Keratinocyte (primary cell): ENCODE data around the gene ELF5.

Experiments
- EZH2 ChIP-seq: IDR thresholded peaks from one replicate; pipeline ENCODE4 v1.6.1; 2012; ENCODE audit warnings: inconsistent platforms, mild to moderate bottlenecking, low read length, moderate library complexity
- TF ChIP-seq, protein P1 (sequence below), 3 experiments: IDR thresholded peaks in 1 of 3; conservative IDR thresholded peaks in 1 of 3; optimal IDR thresholded peaks in 1 of 3; 2 replicates in 2 of 3; 3 replicates in 1 of 3; pipeline versions ENCODE3 to v1.5.1; 2011; ENCODE audit warnings: low read length in 3 of 3, mild to moderate bottlenecking in 3 of 3, moderate library complexity in 2 of 3, control low read depth in 1 of 3, inconsistent platforms in 1 of 3; ENCODE audit not compliant: insufficient read depth in 2 of 3; ENCODE audit errors: extremely low read depth in 1 of 3

DNA sequence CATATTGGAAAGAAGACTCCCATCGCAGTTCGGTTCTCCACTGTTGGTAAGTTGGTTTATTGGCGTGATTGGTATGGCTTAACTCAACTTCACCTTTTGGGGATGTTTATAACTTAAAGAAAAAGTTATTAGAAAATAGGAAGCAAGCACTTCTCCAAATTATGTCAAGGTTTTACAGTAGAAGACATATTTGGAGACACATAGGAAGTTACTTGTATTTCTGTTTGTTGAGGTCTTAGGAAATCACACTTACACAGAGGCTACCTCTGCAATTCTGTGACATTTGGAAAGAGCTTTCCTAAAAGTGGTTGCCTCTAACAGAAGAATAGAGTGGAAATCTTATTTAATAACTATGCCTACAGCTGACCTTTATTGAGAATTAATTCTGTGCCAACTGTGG lies 62.5 kb downstream of the ELF5 start:
- TF ChIP-seq, protein P1, sequence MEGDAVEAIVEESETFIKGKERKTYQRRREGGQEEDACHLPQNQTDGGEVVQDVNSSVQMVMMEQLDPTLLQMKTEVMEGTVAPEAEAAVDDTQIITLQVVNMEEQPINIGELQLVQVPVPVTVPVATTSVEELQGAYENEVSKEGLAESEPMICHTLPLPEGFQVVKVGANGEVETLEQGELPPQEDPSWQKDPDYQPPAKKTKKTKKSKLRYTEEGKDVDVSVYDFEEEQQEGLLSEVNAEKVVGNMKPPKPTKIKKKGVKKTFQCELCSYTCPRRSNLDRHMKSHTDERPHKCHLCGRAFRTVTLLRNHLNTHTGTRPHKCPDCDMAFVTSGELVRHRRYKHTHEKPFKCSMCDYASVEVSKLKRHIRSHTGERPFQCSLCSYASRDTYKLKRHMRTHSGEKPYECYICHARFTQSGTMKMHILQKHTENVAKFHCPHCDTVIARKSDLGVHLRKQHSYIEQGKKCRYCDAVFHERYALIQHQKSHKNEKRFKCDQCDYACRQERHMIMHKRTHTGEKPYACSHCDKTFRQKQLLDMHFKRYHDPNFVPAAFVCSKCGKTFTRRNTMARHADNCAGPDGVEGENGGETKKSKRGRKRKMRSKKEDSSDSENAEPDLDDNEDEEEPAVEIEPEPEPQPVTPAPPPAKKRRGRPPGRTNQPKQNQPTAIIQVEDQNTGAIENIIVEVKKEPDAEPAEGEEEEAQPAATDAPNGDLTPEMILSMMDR (optimal IDR thresholded peaks at IDR 0.05 in 1 of 3, IDR thresholded peaks at IDR 0.05 in 1 of 3, conservative IDR thresholded peaks at IDR 0.05 in 1 of 3; ENCODE audit: extremely low read depth in 1 of 3, insufficient read depth in 2 of 3, low read length in 3 of 3) = no peak
- no peak for TF ChIP-seq EZH2
